ENCODE data around the gene TMEM91. TPM values are rescaled to one million over a fixed set of nuclear protein-coding genes. Genes with fewer than 3 reads are reported as not detected.

The TMEM91 gene
- total and polyA plus RNA-seq, 9 of the 15 experiments (the other 6 are each of a cell fraction or from before 2014, with no cell fraction given), result 1.2 to 5.2 (median 2.7) TPM

- TF ChIP-seq ATF6 (CRISPR knock-in tag; IDR thresholded peaks at IDR 0.05) (no peak), HMGN3 (IDR thresholded peaks at IDR 0.05; ENCODE audit: borderline replicate concordance, extremely low read depth, insufficient read length, low read depth, low read length) (peak; percentile 89), GTF2F1 (IDR thresholded peaks at IDR 0.05; ENCODE audit: low read depth, low read length) (no peak), NFIX (CRISPR knock-in tag; IDR thresholded peaks at IDR 0.05; ENCODE audit: low read depth) (no peak), TEAD2 (tag; IDR thresholded peaks at IDR 0.05) (no peak), RBM15 (IDR thresholded peaks at IDR 0.05; ENCODE audit: insufficient read depth, low read length) (no peak), CLOCK (CRISPR knock-in tag; IDR thresholded peaks at IDR 0.05; ENCODE audit: borderline replicate concordance) (no peak), KLF6 (CRISPR knock-in tag; IDR thresholded peaks at IDR 0.05; ENCODE audit: borderline replicate concordance) (no peak), ZNF232 (CRISPR knock-in tag; IDR thresholded peaks at IDR 0.05) (no peak), PHF20 (IDR thresholded peaks at IDR 0.05; ENCODE audit: partially characterized antibody) (peak; percentile 90), HMG20B (CRISPR knock-in tag; IDR thresholded peaks at IDR 0.05) (no peak), VEZF1 (CRISPR knock-in tag; IDR thresholded peaks at IDR 0.05) (peak; percentile 50), L3MBTL2 (IDR thresholded peaks at IDR 0.05) (peak; percentile 97), ZNF511 (CRISPR knock-in tag; IDR thresholded peaks at IDR 0.05) (no peak), HMG20A (CRISPR knock-in tag; conservative IDR thresholded peaks at IDR 0.05) (no peak), BRD9 (IDR thresholded peaks at IDR 0.05; ENCODE audit: low read depth, partially characterized antibody) (no peak), RFX5 (IDR thresholded peaks at IDR 0.05; ENCODE audit: low read depth, low read length) (no peak), MXI1 (IDR thresholded peaks at IDR 0.05; ENCODE audit: low read depth, low read length) (peak; percentile 99), ZNF780A (CRISPR knock-in tag; IDR thresholded peaks at IDR 0.05) (no peak)
- TF ChIP-seq, protein P1, sequence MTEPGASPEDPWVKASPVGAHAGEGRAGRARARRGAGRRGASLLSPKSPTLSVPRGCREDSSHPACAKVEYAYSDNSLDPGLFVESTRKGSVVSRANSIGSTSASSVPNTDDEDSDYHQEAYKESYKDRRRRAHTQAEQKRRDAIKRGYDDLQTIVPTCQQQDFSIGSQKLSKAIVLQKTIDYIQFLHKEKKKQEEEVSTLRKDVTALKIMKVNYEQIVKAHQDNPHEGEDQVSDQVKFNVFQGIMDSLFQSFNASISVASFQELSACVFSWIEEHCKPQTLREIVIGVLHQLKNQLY (CRISPR knock-in tag; conservative IDR thresholded peaks at IDR 0.05), result no peak
These were observed 21.0 kb downstream of the TMEM91 start, which contains the start of the genes BCKDHA and EXOSC5 (continued) for GRCh38 chr19:41397086-41398049.

Data from K562 (cell line).